ENCODE data around the gene GPR37.

The GPR37 gene, protein sequence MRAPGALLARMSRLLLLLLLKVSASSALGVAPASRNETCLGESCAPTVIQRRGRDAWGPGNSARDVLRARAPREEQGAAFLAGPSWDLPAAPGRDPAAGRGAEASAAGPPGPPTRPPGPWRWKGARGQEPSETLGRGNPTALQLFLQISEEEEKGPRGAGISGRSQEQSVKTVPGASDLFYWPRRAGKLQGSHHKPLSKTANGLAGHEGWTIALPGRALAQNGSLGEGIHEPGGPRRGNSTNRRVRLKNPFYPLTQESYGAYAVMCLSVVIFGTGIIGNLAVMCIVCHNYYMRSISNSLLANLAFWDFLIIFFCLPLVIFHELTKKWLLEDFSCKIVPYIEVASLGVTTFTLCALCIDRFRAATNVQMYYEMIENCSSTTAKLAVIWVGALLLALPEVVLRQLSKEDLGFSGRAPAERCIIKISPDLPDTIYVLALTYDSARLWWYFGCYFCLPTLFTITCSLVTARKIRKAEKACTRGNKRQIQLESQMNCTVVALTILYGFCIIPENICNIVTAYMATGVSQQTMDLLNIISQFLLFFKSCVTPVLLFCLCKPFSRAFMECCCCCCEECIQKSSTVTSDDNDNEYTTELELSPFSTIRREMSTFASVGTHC

GRCh38 chr7:124765401-124766352, at the start of gene GPR37:
GPR37 (minus strand) TSS chr7:124765792; CDS start chr7:124764976, 816 bp downstream.
- peak; percentile 32 for DNase-seq (ENCODE audit: low spot score)

- DNase-seq (ENCODE audit: low spot score) = no peak
Measured at GRCh38 chr7:124813994-124814798, 48.6 kb upstream of the GPR37 start.

- no peak for DNase-seq (ENCODE audit: low spot score)
Measured at GRCh38 chr7:124812764-124813163, 47.2 kb upstream of the GPR37 start.

- no peak for DNase-seq (ENCODE audit: low spot score)
Measured at GRCh38 chr7:124811341-124811740, 45.7 kb upstream of the GPR37 start.

- no peak for DNase-seq (ENCODE audit: low spot score)
Measured at GRCh38 chr7:124810605-124811004, 45.0 kb upstream of the GPR37 start.

GRCh38 chr7:124808206-124808605, 42.6 kb upstream of the GPR37 start:
- DNase-seq (ENCODE audit: low spot score) = no peak

- no peak for DNase-seq (ENCODE audit: low spot score)
Measured at GRCh38 chr7:124801330-124801895, 35.8 kb upstream of the GPR37 start.

- DNase-seq (ENCODE audit: low spot score) = no peak
Measured at GRCh38 chr7:124800386-124800785, 34.8 kb upstream of the GPR37 start.

- DNase-seq (ENCODE audit: low spot score) = no peak
Measured at GRCh38 chr7:124799448-124799847, 33.9 kb upstream of the GPR37 start.

DNA sequence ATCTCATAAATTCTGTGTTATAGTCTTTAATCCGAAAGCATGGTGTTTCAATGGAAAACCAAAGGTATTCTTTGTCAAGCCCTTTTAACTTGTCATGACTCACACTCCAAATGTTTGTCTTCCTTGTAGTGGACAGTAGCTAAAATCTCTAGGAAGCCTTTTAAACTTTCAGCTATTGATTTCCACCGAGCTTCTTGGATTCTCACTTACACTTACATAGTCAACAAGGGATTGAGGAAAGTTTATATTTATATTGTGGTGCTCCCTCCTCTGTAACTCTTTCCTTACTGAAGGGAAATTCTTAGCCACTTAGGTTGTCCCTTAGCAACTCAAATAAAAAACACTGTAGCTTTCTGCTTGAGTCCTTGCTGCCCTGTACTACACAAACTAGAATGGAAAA, 31.2 kb upstream of the GPR37 start:
- no peak for DNase-seq (ENCODE audit: low spot score)

GRCh38 chr7:124792696-124793095, 27.1 kb upstream of the GPR37 start:
- DNase-seq (ENCODE audit: low spot score) = no peak

DNA sequence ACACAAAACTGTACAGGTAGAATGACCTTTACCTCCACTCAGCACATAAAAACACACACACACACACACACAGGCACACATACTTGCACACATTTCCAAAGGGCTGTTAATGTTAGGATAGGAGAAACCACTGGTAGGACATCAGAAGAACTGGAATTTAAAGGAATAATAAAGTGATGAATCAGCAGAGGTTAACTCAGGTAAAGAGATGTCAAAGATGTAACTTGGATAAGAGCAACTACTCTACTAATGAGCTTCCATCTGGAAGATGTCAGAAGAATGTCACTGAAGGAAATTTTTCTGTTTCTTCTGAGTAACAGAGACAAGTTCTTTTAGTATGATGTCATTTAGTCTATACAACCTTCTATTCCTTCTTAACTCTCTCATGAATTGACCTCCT, 26.4 kb upstream of the GPR37 start:
- no peak for DNase-seq (ENCODE audit: low spot score)

GRCh38 chr7:124791426-124791825, 25.8 kb upstream of the GPR37 start:
- no peak for DNase-seq (ENCODE audit: low spot score)

DNA sequence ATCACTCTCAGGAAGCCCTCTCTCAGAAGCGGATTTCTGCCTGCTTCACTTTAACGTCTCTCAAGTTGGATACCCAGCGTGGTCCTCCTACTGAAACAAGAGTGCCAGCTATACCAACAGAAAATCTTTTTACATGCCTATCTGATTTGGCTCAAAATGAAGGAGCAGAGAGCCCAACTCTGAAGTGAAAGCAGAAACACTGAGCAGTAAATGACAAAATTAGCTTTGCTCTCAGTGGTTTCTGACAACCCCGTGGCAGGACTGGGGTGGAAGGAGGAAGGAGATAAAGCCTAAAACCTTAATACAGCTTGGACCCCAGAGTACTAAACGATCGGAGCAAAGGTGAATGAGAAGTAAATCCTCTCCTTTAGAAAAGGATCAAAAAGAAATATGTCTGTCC, 25.1 kb upstream of the GPR37 start:
- DNase-seq (ENCODE audit: low spot score) = no peak

DNA sequence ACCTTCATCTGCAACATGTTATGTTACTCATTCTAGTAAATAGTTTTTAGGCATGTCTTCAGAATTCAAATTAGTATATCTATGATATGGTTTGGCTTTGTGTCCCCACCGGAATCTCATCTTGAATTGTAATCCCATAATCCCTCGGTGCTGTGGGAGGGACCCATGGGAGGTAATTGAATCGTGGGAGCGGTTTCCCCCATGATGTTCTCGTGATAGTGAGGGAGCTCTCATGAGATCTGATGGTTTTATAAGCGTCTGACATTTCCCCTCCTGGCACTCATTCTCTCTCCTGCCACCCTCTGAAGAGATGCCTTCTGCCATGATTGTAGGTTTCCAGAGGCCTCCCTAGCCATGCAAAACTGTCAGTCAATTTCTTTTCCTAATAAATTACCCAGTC, 20.4 kb upstream of the GPR37 start:
- DNase-seq (ENCODE audit: low spot score) = no peak

DNA sequence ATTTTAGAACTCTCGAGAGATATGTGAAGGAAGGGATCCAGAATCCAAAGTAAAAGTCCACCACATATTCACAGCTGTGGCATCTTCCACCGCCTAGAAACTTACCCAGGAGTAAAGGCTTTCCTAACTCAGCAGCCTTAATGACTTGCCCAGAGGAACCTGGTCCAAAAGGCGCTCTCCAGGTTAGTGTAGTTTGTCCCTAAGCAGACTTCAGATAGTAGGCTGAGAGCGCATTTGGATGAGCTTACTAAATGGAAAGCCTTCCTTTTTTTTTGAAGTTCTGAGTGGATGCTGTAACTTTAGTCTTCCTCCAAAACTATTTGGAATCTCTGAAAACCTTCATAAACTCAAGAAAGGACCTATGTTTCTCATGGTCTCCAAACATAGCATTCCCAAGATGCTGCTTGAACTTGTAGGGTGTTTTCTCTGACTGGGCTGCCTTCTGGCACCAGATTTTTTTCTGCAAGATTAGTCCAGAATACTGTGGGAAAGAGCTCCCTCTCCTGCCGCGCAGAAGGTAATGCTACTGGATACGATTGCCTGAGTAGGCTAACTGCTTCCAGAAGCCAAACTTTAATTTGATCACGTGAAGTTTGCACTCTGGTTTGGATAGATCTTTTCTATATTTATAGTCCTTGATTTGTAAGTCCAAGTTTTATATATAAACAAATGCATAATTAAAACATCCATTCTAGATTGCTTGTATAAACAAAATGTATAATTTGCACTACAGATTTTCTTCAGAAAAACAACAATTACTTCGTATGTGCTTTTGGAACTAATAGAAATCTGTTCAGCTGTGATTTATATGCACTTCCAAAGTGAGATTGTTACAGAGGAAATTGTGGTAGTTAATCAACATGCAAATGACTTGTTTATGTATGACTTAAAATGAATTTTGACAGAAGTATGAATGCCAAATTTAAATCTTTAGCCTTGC, 19.6 kb upstream of the GPR37 start:
- peak; percentile 5 for DNase-seq (ENCODE audit: low spot score)

DNA sequence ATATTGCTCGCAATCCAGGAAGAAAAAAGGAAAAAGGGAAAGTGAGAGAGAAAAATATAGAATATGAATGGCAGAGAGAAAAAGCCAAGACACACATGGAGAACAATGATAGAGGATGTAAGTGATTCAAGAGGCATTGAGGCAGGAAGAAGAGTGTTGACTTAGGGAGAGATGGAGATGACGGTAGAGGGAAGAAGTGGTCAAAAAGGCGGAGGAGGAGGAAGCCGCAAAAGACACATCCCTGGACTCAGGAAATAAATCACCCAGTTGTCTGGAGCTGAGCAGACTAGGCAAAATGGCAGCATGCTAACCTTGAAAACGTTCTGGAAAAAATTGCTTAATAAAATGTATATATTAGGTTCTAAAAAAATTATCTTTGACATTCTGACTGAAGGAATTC, 17.7 kb upstream of the GPR37 start:
- DNase-seq (ENCODE audit: low spot score) = no peak

DNA sequence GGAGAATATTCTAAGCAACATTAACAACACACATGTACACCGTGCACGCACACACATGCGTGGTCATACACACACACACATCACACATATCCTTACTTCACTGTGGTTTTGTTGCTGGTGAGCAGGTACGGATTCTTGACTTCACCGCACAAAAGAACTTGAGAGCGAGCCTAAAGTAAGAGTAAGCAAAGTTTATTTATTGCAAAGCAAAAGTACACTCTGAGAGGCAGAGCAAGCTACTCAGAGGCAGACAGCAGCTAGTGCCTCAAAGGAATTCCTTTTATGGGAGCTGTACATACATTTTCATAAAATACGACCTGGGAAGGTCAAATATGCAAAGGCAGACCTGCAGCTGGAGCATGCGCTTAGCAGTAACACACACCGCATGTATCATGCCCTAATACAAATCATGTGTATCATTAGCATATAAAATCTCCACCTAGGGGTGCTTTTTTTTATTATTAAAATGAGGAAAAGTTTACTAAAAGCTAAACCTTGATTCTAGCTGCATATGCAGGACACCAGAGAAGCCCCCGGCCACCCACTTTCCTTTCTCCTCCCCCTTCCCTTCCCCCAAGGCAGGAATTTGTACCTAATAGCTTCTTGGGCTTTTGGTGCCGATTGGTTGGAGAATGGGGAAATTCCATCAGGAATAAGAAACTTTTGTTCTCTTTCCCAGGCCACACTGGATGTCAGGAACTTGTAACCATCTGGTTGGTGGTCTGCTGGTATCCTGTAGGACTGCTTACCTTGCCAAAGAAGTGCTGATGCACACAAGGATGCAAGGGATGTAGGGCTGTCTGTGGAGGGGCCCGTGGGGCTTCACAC, 16.5 kb upstream of the GPR37 start:
- DNase-seq (ENCODE audit: low spot score) = no peak

DNA sequence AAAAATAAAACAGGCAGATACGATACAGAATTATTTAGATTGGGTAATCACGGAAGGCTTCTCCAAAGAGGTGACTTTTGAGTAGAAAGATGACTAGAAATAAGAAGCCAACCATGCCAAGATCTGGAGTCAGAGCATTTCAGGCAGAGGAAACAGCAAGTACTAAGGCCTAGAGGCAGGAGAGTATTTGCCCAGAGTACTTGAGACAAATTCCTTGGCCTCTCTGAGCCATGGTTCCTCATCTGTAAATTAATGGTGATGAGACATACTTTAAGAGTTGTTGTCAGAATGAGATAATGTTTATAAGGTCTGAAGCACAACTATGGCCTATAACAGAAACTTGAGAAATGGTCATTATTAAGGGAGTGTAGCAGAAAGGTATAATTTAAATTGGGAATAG, 15.8 kb upstream of the GPR37 start:
- no peak for DNase-seq (ENCODE audit: low spot score)

All from germinal center (tissue), 1 donor.